Measurements from ENCODE around the gene TES.
"Not testable (repeated sequence)": the region's sequence is repeated elsewhere in the genome, so short reads cannot be mapped to it uniquely, and the experiment has no call there.

TES gene, protein sequence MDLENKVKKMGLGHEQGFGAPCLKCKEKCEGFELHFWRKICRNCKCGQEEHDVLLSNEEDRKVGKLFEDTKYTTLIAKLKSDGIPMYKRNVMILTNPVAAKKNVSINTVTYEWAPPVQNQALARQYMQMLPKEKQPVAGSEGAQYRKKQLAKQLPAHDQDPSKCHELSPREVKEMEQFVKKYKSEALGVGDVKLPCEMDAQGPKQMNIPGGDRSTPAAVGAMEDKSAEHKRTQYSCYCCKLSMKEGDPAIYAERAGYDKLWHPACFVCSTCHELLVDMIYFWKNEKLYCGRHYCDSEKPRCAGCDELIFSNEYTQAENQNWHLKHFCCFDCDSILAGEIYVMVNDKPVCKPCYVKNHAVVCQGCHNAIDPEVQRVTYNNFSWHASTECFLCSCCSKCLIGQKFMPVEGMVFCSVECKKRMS

DNA sequence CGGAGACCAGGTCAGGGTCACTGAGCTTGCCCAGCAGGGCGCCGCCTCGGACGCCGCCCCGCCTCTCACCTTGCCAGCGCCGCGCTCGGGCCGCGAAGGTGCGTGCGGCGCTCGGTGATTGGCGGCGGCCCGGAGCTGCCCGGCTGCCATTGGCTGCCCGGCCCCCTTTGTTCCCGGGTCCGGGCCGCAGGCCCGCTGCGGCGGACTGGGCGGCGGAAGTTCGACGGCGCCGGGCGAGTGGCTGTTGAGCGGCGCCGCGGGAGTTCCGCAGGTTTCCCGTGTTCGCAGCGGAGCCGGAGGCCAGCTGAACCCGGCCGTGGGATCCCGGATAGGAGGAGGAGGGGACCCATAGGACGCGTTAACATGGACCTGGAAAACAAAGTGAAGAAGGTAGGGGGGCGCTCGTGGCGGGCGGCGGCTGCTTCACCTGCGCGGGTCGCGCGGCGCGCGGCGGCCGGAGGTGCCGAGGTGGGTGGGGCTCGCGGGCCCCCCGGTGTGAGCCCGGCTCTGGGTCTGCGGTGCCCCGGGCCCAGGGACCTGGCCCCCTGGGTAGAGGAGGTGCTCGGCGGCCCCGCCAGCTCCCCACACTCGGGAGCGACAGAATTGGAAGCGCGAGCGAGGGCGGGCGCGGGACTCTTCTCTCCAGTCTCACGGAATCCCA lies at the start of gene TES:
TES (plus strand) TSS at position 195 of the 661 bp plus-strand sequence; CDS start at position 364, 169 bp downstream.
- DNase-seq (ENCODE audit: low read depth in 2 of 2), result peak in 1 of 2 donors; percentile 46

GRCh38 chr7:116161728-116162127 lies 48.6 kb upstream of the TES start:
- no peak for DNase-seq (ENCODE audit: low read depth in 2 of 2)

GRCh38 chr7:116162254-116162653 lies 48.1 kb upstream of the TES start:
- DNase-seq (ENCODE audit: low read depth in 2 of 2), result no peak

- no peak for DNase-seq (ENCODE audit: low read depth in 2 of 2)
Observed at GRCh38 chr7:116162992-116163391, 47.3 kb upstream of the TES start.

GRCh38 chr7:116164552-116165306 lies 45.6 kb upstream of the TES start:
- DNase-seq (ENCODE audit: low read depth in 2 of 2), result no peak

DNA sequence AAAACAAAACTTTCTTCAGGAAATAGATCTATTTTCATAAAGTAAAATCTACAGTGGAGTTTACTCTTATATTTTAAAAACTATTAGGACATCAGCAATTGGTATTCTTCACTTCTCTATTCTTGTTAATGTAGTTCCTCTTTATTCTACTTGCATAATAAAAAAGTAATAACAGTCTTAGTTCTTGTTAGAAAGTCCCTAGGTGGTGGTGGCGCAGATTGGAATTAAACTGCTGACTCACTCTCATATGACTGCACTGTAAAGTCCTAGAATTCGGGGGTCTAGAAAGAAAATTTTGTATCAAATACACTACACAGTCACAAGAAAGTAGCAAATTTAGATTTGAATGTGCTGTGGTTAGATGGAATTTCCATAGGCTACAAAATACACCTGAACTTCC lies 44.6 kb upstream of the TES start:
- DNase-seq (ENCODE audit: low read depth in 2 of 2), result no peak

DNA sequence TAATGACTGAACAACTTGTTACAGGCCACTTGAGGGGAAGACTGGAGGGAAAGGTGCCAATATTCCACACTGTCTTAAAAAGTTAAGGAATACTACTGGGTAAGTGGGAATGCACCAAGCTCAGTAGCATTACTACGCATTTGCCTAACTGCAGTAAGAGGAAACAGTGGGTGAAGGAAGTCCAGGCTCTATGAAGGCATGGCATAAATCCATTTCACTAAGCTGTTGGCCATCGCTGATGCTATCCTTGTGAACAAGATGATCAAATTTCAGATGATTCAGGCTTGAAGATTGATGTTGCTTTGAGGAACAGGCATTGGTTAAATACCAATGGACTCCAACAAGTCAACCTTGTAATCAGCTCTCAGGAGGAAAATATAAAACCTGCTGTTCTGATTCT lies 44.2 kb upstream of the TES start:
- no peak for DNase-seq (ENCODE audit: low read depth in 2 of 2)

GRCh38 chr7:116167177-116167576 lies 43.2 kb upstream of the TES start:
- DNase-seq (ENCODE audit: low read depth in 2 of 2), result no peak

- no peak for DNase-seq (ENCODE audit: low read depth in 2 of 2)
Observed at GRCh38 chr7:116169060-116169459, 41.3 kb upstream of the TES start.

DNA sequence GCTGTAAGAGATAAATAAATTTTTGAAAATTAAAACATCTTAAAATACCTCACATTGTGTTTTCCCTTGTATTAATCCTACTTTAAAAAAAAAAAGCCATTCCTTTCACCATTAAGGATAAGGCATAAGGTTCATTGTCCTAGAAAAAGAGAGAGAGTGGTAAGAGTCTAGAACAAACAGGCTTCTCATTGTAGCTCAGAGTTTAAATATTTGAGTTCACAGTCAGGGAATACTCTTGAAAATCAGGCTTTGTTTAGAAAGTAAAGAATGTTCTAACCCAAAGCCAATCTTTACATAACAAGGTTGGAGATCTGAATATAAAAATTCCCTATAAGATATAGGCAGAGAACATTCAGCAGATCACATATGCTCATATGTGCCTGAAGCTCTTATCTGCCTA lies 40.2 kb upstream of the TES start:
- DNase-seq (ENCODE audit: low read depth in 2 of 2), result no peak

- no peak for DNase-seq (ENCODE audit: low read depth in 2 of 2)
Observed at GRCh38 chr7:116171094-116171493, 39.2 kb upstream of the TES start.

DNA sequence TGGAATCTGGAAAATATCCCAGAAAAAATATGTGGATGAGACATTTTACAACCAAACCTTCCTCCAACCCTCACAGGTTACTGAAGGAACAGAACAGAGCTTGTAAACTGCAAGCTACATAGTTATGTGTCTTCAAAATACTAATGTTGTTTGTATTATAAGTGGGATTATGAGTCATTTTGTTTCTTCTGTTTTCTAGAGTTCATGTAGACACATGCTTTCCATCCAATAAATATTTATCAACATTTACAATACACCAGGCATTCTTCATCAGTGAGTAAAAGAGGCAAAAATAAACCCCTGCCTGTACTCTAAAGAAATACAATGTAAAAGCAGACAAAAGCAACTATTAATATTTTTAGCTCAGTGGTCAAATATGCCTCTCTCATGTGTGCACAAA lies 38.0 kb upstream of the TES start:
- no peak for DNase-seq (ENCODE audit: low read depth in 2 of 2)

- DNase-seq (ENCODE audit: low read depth in 2 of 2), result no peak
Observed at GRCh38 chr7:116173051-116174028, 37.0 kb upstream of the TES start.

- not testable (repeated sequence) for DNase-seq (ENCODE audit: low read depth in 2 of 2)
Observed at GRCh38 chr7:116175095-116175494, 35.2 kb upstream of the TES start.

GRCh38 chr7:116176226-116176625 lies 34.1 kb upstream of the TES start:
- DNase-seq (ENCODE audit: low read depth in 2 of 2), result no peak

DNA sequence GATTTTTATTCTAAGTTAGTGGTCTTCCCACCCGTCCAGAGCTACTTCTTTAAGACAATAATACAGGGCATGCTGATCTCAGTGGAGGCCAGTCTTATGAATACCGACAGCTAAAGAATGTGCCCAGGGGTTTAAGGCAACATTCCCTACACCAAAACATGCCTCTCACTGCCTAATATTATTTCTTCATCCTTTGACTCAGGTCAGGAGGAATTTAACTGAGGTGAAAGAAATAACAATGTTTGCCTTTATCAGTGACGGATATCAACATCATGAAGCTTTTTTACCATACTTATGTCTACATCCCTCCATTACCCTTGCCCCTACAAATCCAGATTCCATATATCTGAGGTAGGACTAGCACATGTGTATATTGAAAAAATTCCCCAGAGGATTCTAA lies 33.3 kb upstream of the TES start:
- DNase-seq (ENCODE audit: low read depth in 2 of 2), result no peak

DNA sequence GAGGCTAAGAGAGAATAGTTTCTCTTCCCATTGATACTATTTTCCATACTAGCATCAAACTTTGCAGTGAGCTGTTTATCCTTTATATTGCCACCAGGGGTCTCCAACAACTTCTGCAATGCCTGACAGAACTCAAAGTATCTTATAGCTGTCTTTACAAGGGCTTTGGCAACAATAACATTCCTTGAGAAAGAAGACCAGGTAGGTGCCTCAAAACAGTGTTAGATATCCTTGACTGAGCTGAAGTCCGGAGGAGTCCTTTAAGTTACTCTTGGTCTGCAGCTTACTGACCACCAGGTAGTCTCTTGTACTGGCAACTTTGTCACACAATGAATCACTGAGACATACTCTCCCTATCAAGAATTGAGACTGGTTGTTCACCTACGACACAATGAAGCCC lies 30.0 kb upstream of the TES start:
- DNase-seq (ENCODE audit: low read depth in 2 of 2), result no peak

DNA sequence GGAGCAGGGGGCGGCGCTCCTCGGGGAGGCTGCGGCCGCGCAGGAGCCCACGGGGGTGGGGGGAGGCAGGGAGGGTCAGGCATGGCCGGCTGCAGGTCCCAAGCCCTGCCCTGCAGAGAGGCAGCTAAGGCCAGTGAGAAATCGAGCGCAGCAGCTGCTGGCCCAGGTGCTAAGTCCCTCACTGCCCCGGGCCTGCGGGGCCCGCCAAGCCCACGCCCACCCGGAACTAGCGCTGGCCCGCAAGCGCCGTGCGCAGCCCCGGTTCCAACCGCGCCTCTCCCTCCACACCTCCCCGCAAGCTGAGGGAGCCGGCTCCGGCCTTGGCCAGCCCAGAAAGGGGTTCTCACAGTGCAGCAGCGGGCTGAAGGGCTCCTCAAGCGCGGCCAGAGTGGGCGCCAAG lies 28.3 kb upstream of the TES start:
- no peak for DNase-seq (ENCODE audit: low read depth in 2 of 2)

DNA sequence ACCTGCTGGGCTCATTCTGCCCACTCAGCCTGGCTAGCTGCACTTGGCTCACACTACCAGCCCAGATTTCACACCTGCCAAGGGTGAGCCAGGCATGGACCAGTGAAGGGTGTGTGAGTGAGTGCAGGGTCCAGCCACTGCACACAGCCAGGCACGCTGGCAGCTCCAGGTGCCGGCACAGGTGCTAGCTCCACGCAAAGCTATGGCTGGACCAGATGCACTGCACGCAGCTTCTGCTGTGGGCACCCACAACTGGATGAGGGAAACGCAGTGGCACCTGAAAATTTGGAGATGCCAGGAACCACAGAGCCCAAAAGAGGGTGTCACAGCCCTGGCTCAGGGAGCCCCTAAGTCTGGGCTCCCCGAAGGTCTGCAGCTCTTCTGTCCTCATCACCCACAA lies 24.9 kb upstream of the TES start:
- no peak for DNase-seq (ENCODE audit: low read depth in 2 of 2)

DNA sequence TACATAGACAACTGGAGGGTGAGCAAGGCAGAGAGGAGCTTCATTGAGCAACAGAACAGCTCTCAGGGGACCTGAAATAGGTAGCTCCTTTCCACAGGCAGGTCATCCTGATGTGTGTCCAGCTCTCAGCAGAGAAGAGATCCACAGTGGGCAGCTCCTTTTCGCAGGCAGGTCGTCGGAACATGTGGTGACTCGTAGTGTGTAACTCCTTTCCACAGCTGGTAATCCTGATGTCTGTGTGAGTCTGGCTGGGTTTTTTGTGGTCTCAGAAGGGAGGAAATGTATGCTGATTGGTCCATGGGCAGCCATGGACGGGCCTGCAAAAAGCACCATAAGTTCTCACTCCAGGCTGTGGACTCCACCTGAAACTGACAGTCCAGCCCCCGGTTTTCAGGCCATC lies 24.4 kb upstream of the TES start:
- no peak for DNase-seq (ENCODE audit: low read depth in 2 of 2)

DNA sequence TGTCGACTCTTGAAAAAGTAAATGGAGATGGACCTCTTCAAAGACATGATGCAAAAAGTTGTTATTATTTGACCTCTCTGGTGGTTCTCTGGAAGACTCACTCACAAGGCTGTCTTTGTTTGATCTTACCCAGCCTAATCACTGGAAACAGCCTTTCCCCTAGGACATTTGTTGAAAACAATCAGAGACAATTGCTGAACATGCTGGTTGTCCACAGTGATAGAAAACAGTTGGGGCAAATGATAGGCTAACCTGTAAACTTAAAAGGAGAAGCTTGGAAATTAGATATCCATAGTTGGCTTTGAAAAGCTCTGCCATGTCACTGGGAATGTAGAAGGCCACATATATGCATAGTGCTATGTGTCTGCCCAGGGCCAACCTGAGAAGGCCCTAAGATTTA lies 22.9 kb upstream of the TES start:
- no peak for DNase-seq (ENCODE audit: low read depth in 2 of 2)
